Embryonic facial prominence (tissue), 1 donor: ENCODE measurements around the gene OSBPL2.
A peak's percentile ranks its signal among the peaks of the same experiment; 100 is the strongest.

Experiments
- DNase-seq: peaks from one replicate; pipeline ENCODE4 v3.0.0-alpha.2; 2016; ENCODE audit errors: extremely low spot score

OSBPL2 gene

GRCh38 chr20:62237801-62238568 is at the start of gene OSBPL2:
OSBPL2 (plus strand) TSS chr20:62238521; CDS start chr20:62256185, 17,664 bp downstream.
- DNase-seq: peak; percentile 92

GRCh38 chr20:62190639-62191411 is 47.5 kb upstream of the OSBPL2 start:
- DNase-seq: no peak

GRCh38 chr20:62191781-62192559 is 46.4 kb upstream of the OSBPL2 start:
- no peak for DNase-seq

GRCh38 chr20:62192635-62193034 is 45.7 kb upstream of the OSBPL2 start:
- no peak for DNase-seq

GRCh38 chr20:62193079-62194025 is 45.0 kb upstream of the OSBPL2 start:
- no peak for DNase-seq

- DNase-seq: no peak
These were observed 43.3 kb upstream of the OSBPL2 start for GRCh38 chr20:62195075-62195405.

- DNase-seq: no peak
These were observed 42.6 kb upstream of the OSBPL2 start for GRCh38 chr20:62195736-62196135.

- no peak for DNase-seq
These were observed 42.0 kb upstream of the OSBPL2 start for GRCh38 chr20:62196286-62196685.

- DNase-seq: no peak
These were observed 41.0 kb upstream of the OSBPL2 start for GRCh38 chr20:62197311-62197710.

GRCh38 chr20:62197801-62198200 is 40.5 kb upstream of the OSBPL2 start:
- no peak for DNase-seq

GRCh38 chr20:62198496-62198895 is 39.8 kb upstream of the OSBPL2 start:
- no peak for DNase-seq

- no peak for DNase-seq
These were observed 39.4 kb upstream of the OSBPL2 start for GRCh38 chr20:62198931-62199330.

- DNase-seq: no peak
These were observed 37.7 kb upstream of the OSBPL2 start for GRCh38 chr20:62200491-62201172.

GRCh38 chr20:62201173-62202082 is 36.9 kb upstream of the OSBPL2 start:
- DNase-seq: no peak

GRCh38 chr20:62202083-62202395 is 36.3 kb upstream of the OSBPL2 start:
- DNase-seq: no peak

GRCh38 chr20:62202676-62203377 is 35.5 kb upstream of the OSBPL2 start:
- no peak for DNase-seq

- no peak for DNase-seq
These were observed 34.8 kb upstream of the OSBPL2 start for GRCh38 chr20:62203378-62204030.

- DNase-seq: no peak
These were observed 32.5 kb upstream of the OSBPL2 start for GRCh38 chr20:62205618-62206387.
